ENCODE measurements around the gene CLDN15.
"Not testable (repeated sequence)": the region's sequence is repeated elsewhere in the genome, so short reads cannot be mapped to it uniquely, and the experiment has no call there.

Gene CLDN15

GRCh38 chr7:101237206-101238067 is at the start of gene CLDN15:
TSS of gene CLDN15 (minus strand) at chr7:101237802. CDS start at chr7:101237581, 221 bp downstream.
- in situ Hi-C loops (cut with MboI; ENCODE audit: low sequenced_read_pairs): no loop called here

- in situ Hi-C loops (cut with MboI; ENCODE audit: low sequenced_read_pairs): no loop called here
Measured at GRCh38 chr7:101287032-101287431, 49.4 kb upstream of the CLDN15 start.

GRCh38 chr7:101285880-101286279 is 48.3 kb upstream of the CLDN15 start:
- in situ Hi-C loops (cut with MboI; ENCODE audit: low sequenced_read_pairs): not testable (repeated sequence)

GRCh38 chr7:101285171-101285570 is 47.6 kb upstream of the CLDN15 start:
- in situ Hi-C loops (cut with MboI; ENCODE audit: low sequenced_read_pairs): no loop called here

GRCh38 chr7:101280912-101281311 is 43.3 kb upstream of the CLDN15 start:
- in situ Hi-C loops (cut with MboI; ENCODE audit: low sequenced_read_pairs): not testable (repeated sequence)

GRCh38 chr7:101278461-101279292 is 41.1 kb upstream of the CLDN15 start:
- in situ Hi-C loops (cut with MboI; ENCODE audit: low sequenced_read_pairs): no loop called here

- in situ Hi-C loops (cut with MboI; ENCODE audit: low sequenced_read_pairs): no loop called here
Measured at GRCh38 chr7:101277155-101277554, 39.6 kb upstream of the CLDN15 start.

GRCh38 chr7:101273206-101273605 is 35.6 kb upstream of the CLDN15 start:
- in situ Hi-C loops (cut with MboI; ENCODE audit: low sequenced_read_pairs): no loop called here

- in situ Hi-C loops (cut with MboI; ENCODE audit: low sequenced_read_pairs): no loop called here
Measured at GRCh38 chr7:101271021-101271420, 33.4 kb upstream of the CLDN15 start.

- in situ Hi-C loops (cut with MboI; ENCODE audit: low sequenced_read_pairs): no loop called here
Measured at GRCh38 chr7:101269664-101270063, 32.1 kb upstream of the CLDN15 start.

- in situ Hi-C loops (cut with MboI; ENCODE audit: low sequenced_read_pairs): no loop called here
Measured at GRCh38 chr7:101265622-101266516, 28.3 kb upstream of the CLDN15 start.

GRCh38 chr7:101264102-101264706 is 26.6 kb upstream of the CLDN15 start:
- in situ Hi-C loops (cut with MboI; ENCODE audit: low sequenced_read_pairs): not testable (repeated sequence)

GRCh38 chr7:101258243-101258731 is 20.7 kb upstream of the CLDN15 start:
- in situ Hi-C loops (cut with MboI; ENCODE audit: low sequenced_read_pairs): no loop called here

- in situ Hi-C loops (cut with MboI; ENCODE audit: low sequenced_read_pairs): no loop called here
Measured at GRCh38 chr7:101255796-101256195, 18.2 kb upstream of the CLDN15 start.

GRCh38 chr7:101253199-101253598 is 15.6 kb upstream of the CLDN15 start:
- in situ Hi-C loops (cut with MboI; ENCODE audit: low sequenced_read_pairs): not testable (repeated sequence)

- in situ Hi-C loops (cut with MboI; ENCODE audit: low sequenced_read_pairs): no loop called here
Measured at GRCh38 chr7:101251871-101252659, 14.5 kb upstream of the CLDN15 start.

GRCh38 chr7:101250324-101250723 is 12.7 kb upstream of the CLDN15 start:
- in situ Hi-C loops (cut with MboI; ENCODE audit: low sequenced_read_pairs): no loop called here

- in situ Hi-C loops (cut with MboI; ENCODE audit: low sequenced_read_pairs): no loop called here
Measured at GRCh38 chr7:101248276-101248675, 10.7 kb upstream of the CLDN15 start.

GRCh38 chr7:101245147-101245668 is 7.6 kb upstream of the CLDN15 start:
- in situ Hi-C loops (cut with MboI; ENCODE audit: low sequenced_read_pairs): no loop called here

Measured in hTERT RPE-1 (cell line).